Progenitor cell of endocrine pancreas (in vitro differentiated cells): Measurements from ENCODE around the gene LAMP1. TPM values are rescaled to one million over a fixed set of nuclear protein-coding genes. Genes with fewer than 3 reads are reported as not detected.

ENCODE experiments used
- DNase-seq: peaks from one replicate; pipeline ENCODE4 v3.0.0; 2021; ENCODE audit warnings: low spot score; ENCODE audit not compliant: unreplicated experiment
- H3K27ac Mint-ChIP-seq: 2 replicates; pipeline ENCODE4 v1.8.0; 2021; ENCODE audit warnings: mild to moderate bottlenecking, moderate library complexity, mixed read lengths
- H3K27me3 Mint-ChIP-seq: 2 replicates; pipeline ENCODE4 v1.8.0; 2021; ENCODE audit warnings: mixed read lengths
- H3K36me3 Mint-ChIP-seq: 2 replicates; pipeline ENCODE4 v1.8.0; 2022; ENCODE audit warnings: mixed read lengths; ENCODE audit not compliant: insufficient read depth
- H3K4me1 Mint-ChIP-seq: 2 replicates; pipeline ENCODE4 v1.8.0; 2021; ENCODE audit warnings: low read depth, mixed read lengths
- H3K4me3 Mint-ChIP-seq: 2 replicates; pipeline ENCODE4 v1.8.0; 2021; ENCODE audit warnings: low read depth, mild to moderate bottlenecking, moderate library complexity, mixed read lengths
- H3K9me3 Mint-ChIP-seq: 2 replicates; pipeline ENCODE4 v1.8.0; 2021; ENCODE audit warnings: low read depth, mixed read lengths
- total RNA-seq: library from RNA; stranded (reverse); gene quantifications from 2 replicates; pipeline ENCODE4 v1.2.1, GENCODE V29; 2021
- TF ChIP-seq, protein P1 (sequence below): fragments of 200-600 bp; sonication (generic); IDR thresholded peaks from one replicate; pipeline ENCODE4 v1.5.0; 2021; ENCODE audit warnings: antibody characterized with exemption, mild to moderate bottlenecking; ENCODE audit not compliant: unreplicated experiment

Gene LAMP1
- total RNA-seq, 1 donor from 2014 or later: 107 TPM

GRCh38 chr13:113327766-113328471 lies 30.9 kb downstream of the LAMP1 start:
- Mint-ChIP-seq H3K4me1 (peaks cover 2% of the 10 kb centered on the region), H3K9me3 (no peaks in the 10 kb centered on the region), H3K27ac (no peak overlapping the region), H3K36me3 (peaks cover 12% of the 10 kb centered on the region), H3K4me3 (no peak overlapping the region), H3K27me3 (no peaks in the 10 kb centered on the region)
- no peak for DNase-seq
- TF ChIP-seq, protein P1, sequence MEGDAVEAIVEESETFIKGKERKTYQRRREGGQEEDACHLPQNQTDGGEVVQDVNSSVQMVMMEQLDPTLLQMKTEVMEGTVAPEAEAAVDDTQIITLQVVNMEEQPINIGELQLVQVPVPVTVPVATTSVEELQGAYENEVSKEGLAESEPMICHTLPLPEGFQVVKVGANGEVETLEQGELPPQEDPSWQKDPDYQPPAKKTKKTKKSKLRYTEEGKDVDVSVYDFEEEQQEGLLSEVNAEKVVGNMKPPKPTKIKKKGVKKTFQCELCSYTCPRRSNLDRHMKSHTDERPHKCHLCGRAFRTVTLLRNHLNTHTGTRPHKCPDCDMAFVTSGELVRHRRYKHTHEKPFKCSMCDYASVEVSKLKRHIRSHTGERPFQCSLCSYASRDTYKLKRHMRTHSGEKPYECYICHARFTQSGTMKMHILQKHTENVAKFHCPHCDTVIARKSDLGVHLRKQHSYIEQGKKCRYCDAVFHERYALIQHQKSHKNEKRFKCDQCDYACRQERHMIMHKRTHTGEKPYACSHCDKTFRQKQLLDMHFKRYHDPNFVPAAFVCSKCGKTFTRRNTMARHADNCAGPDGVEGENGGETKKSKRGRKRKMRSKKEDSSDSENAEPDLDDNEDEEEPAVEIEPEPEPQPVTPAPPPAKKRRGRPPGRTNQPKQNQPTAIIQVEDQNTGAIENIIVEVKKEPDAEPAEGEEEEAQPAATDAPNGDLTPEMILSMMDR: no peak

- DNase-seq: no peak
- Mint-ChIP-seq H3K9me3 (no peaks in the 10 kb centered on the region), H3K4me3 (no peak overlapping the region), H3K36me3 (peaks cover 4% of the 10 kb centered on the region), H3K27me3 (no peaks in the 10 kb centered on the region), H3K27ac (peak overlapping the region; percentile 16), H3K4me1 (peaks cover 2% of the 10 kb centered on the region)
- TF ChIP-seq, protein P1: no peak
Observed at GRCh38 chr13:113328851-113329250, 31.8 kb downstream of the LAMP1 start.

GRCh38 chr13:113329656-113330312 lies 32.7 kb downstream of the LAMP1 start:
- Mint-ChIP-seq H3K36me3 (peaks cover 6% of the 10 kb centered on the region), H3K27me3 (no peaks in the 10 kb centered on the region), H3K4me1 (peaks cover 2% of the 10 kb centered on the region), H3K9me3 (no peaks in the 10 kb centered on the region), H3K4me3 (no peak overlapping the region), H3K27ac (no peak overlapping the region)
- no peak for DNase-seq
- TF ChIP-seq, protein P1: no peak

- Mint-ChIP-seq H3K4me1 (peaks cover 2% of the 10 kb centered on the region), H3K4me3 (no peak overlapping the region), H3K27ac (no peak overlapping the region), H3K36me3 (peaks cover 6% of the 10 kb centered on the region), H3K9me3 (no peaks in the 10 kb centered on the region), H3K27me3 (no peaks in the 10 kb centered on the region)
- TF ChIP-seq, protein P1: no peak
- no peak for DNase-seq
Observed at GRCh38 chr13:113332615-113333014, 35.6 kb downstream of the LAMP1 start.

- TF ChIP-seq, protein P1: no peak
- Mint-ChIP-seq H3K27me3 (no peaks in the 10 kb centered on the region), H3K9me3 (no peaks in the 10 kb centered on the region), H3K36me3 (peaks cover 6% of the 10 kb centered on the region), H3K27ac (no peak overlapping the region), H3K4me1 (peaks cover 2% of the 10 kb centered on the region), H3K4me3 (no peak overlapping the region)
- DNase-seq: no peak
Observed at GRCh38 chr13:113333076-113333475, 36.0 kb downstream of the LAMP1 start.
